ENCODE data around the gene LAMB4.

DNA sequence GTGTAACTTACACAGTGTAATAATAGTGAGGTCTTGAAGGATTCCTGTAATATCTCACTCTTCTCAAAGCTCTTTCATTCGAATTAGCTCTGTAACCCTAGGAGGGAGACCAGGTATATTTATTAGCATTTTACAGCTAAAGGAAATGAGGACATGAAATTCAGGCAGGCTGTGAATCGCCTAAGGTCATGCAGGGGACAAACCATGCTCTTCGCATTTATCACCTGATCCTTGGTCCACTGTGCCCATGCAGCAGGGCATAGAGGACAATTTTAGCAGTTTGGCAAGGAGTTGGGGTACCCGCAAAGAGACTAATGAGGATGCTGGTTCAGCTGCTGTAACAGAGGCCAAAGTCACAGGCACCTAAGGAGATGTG, 112.4 kb downstream of the LAMB4 start:
- TF ChIP-seq, protein P1, sequence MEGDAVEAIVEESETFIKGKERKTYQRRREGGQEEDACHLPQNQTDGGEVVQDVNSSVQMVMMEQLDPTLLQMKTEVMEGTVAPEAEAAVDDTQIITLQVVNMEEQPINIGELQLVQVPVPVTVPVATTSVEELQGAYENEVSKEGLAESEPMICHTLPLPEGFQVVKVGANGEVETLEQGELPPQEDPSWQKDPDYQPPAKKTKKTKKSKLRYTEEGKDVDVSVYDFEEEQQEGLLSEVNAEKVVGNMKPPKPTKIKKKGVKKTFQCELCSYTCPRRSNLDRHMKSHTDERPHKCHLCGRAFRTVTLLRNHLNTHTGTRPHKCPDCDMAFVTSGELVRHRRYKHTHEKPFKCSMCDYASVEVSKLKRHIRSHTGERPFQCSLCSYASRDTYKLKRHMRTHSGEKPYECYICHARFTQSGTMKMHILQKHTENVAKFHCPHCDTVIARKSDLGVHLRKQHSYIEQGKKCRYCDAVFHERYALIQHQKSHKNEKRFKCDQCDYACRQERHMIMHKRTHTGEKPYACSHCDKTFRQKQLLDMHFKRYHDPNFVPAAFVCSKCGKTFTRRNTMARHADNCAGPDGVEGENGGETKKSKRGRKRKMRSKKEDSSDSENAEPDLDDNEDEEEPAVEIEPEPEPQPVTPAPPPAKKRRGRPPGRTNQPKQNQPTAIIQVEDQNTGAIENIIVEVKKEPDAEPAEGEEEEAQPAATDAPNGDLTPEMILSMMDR (IDR thresholded peaks at IDR 0.05) = no peak
- no peak for TF ChIP-seq POLR2A (IDR thresholded peaks at IDR 0.05)

Measured in body of pancreas (tissue), 4 donors.